Activated CD8-positive, alpha-beta memory T cell treated with anti-CD3 and anti-CD28 coated beads, Interleukin-2, amount 50 U/mL, for 48 hours (primary cell): ENCODE results near the gene KRTAP12-3.
"Not testable (repeated sequence)": the region's sequence is repeated elsewhere in the genome, so short reads cannot be mapped to it uniquely, and the experiment has no call there.

ENCODE experiments used
- DNase-seq: peaks from one replicate; pipeline ENCODE4 v3.0.0-alpha.2; 2020

KRTAP12-3 gene

DNA sequence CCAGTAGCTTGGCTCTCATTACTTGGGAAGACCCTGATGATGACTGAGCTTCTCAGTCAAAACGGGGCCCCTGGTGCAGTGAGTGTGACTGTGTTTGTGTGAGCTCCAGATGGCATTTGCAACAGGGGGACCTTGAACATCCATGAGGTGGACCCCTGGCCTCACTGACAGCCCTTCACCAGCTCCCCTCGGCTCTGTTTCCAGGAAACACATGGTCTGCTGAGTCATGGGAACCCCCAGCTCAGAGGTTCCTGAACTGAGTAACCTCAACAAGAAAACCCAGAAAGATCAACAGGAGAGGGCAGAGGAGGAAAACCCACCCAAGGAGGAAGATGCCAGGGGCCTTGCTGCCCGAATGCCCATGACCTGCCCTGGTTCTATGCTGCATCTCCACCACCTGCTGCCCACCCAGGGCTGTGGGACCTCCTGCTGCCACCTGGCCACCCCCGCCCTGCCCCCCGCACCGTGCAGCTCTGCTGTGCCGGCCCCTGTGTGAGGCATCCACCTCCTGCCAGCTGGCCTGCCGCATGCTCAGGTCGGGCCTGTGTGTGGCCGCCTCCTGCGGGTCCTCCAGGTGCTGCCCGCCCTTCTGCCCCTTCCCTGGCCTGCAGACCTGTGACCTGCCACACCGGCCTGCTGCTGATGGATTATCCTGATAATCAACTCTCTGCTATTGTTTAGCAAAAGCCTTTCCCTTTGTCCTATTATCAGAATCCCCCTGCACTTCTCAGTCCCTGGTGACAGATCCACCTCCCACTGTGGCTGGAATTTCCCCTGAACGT, 28.5 kb downstream of the KRTAP12-3 start:
- no peak for DNase-seq

DNA sequence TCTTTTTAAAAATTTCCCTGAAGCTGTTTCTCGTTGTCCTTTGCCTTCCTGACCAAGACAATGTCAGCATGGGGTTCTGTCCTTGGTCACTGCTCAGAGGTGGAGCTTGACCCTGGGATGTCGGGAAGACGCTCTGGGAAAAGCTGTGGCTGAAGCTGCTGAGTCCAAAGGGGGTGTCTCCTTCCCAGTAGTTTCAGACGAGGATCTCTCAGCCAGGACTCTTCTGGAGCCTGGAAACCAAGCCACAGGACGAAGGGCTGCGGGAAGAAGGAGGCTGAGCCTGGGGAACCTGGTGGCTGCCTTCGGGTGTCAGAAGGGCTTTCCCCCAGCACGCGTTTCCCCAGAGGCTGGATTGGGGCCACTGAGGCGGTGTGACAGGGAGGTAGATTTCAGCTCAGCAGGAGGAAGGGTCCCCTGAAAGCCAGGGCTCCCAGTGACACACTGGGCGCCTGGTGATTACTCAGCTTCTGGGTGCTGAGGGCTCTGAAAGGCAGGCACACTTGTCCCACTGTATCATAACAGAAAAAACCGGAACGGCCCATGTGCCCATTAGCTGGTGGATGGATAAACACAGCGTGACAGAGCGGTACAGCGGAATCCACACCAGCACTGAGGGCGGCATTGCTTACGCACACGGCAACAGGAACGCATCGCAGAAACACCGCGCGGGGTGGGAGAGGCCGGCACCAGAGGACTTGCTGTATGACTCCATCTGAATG, 29.3 kb downstream of the KRTAP12-3 start:
- no peak for DNase-seq

DNA sequence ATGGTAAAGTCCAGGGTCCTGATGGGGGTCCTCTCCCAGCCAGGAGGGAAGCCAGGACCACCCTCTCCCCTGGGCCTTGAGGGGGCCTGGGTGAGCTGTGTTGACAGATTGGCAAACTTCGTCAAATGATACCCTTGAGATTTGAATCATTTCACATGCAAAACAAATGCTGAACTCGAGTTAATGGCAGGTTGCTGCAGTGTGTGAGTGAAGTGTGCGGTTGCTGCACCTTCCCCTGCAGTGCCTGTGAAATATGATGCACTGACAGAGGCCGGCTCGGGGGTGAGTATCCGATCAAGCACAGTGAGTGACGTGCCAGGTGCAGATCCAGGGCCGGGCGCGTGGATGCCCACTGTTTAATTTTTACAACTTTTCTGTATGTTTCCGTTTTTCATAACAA, 29.9 kb downstream of the KRTAP12-3 start:
- no peak for DNase-seq

DNA sequence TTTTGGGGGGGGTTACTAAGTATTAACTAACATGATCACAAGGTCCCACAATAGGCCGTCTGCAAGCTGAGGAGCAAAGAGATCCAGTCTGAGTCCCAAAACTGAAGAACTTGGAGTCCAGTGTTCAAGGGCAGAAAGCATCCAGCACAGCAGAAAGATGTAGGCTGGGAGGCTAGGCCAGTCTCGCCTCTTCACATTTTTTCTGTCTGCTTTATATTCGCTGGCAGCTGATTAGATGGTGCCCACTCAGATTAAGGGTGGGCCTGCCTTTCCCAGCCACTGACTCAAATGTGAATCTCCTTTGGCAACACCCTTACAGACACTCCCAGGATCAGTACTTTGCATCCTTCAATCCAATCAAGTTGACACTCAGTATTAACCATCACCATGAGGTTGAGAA, 32.0 kb downstream of the KRTAP12-3 start:
- DNase-seq = not testable (repeated sequence)

DNA sequence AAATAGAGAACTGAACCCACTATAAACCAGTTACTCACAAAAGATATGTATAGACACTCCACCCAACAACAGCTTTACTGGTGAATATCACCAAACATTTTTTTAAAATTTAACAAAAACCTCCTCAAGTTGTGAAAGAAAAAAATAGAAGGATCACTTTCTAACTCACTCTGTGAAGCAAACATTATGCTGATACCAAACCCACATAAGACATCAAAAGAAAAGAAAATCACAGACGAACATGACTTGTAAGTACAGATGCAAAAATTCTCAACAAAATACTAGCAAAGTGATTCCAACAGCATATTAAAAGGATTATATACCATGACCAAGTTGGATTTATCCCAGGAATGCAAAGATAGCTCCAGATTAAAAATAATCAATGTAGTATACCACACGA, 34.0 kb downstream of the KRTAP12-3 start:
- DNase-seq = no peak

DNA sequence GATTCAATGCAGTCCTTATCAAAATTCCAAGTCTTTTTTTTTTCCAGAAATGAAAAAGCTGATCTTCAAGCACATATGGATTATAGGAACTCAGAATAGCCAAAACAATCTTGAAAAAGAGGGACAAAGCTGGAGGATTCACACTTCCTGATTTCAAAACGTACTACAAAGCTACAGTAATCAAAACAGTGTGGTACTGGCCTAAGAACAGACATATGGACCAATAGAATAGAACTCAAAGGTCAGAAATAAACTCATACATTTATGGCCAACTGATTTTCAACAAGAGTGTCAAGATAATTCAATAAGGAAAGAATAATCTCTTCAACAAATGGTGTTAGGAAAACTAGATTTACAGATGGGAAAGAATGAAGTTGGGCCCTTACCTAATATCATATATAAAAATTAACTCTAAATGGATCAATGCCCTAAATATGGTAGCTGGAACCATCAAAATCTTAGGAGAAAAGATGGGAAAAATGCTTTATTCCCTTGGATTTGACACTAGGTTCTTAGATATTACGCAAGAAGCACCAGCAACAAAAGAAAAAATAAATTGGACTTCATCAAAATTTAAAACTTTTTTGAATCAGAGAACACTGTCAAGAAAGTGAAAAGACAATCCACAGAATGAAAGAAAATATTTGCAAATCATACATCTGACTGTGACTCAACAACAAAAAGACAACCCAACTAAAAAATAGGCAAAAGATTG, 35.2 kb downstream of the KRTAP12-3 start:
- DNase-seq = no peak

DNA sequence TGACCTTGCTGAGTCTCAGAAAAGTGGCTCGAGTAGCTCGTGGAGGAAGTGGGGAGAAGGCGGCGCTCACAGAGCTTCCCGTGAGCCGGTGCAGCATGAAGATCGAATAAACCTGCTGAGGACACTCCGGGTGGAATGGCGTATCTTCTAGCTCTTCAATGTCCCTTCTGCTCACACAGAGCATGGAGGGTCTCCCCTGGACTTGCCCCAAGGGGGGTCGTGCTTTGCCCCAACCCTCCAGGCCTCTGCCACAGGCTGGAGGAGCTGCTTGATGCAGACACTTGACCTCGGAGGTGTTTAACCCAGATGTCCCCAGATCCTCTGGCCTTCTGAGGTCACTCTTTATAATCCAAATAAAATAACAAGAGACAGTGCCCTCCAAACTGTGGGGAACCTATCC, 37.0 kb downstream of the KRTAP12-3 start:
- no peak for DNase-seq

DNA sequence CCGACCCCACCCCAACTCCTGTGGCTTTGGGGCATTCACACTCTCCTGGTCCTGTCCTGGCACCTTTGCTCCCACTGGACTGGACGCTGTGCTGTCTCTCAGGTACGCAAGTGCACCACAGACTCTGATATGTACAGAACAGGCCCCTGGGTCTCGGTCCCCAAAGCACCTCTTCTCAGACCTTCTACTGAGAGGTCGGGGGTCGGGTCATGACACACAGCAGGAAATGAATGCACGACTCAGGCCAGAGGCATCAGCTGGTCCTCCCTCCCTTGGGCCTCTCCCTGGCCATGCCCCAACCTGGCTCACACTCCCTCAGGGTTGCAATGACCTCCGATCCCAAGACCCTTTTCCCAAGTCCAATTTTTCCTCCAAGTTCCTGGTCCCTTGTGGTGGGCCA, 37.5 kb downstream of the KRTAP12-3 start:
- no peak for DNase-seq

DNA sequence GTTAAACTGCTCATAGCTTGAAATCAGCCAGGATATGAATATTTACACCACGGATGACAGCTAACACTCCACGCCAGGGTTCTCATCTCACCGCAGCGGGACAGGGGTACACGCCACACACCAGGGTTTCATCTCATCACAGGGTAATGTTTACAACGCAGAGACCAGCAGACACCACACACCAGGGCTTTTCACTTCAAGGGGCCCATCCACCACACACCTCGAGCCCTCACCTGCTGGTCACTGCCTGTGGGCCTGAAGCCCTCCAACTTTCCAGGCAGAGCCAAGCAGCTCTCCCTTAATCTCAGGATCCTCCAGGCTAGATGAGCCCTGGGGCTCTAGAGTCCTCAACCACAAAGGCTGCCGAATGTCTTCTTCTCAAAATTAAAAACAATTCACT, 37.9 kb downstream of the KRTAP12-3 start:
- DNase-seq = no peak

DNA sequence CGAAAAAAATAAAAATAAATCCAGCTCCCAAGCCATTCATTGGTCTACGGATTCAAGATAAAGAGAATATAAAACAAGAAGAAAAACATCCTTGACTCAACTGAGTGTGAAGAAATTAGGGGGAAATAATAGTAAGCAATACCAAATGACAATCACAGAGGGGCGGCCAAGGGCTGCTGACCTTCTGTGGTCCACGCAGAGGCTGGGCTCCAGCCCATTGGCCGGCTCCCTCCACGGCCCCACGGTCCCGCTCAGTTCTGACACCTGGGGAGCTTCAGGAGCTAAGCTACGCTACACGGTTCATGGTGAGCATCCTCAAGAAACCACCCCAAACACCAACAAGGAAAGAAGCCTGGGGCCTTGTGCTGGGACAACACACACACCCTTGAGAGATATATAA, 38.8 kb downstream of the KRTAP12-3 start:
- no peak for DNase-seq

DNA sequence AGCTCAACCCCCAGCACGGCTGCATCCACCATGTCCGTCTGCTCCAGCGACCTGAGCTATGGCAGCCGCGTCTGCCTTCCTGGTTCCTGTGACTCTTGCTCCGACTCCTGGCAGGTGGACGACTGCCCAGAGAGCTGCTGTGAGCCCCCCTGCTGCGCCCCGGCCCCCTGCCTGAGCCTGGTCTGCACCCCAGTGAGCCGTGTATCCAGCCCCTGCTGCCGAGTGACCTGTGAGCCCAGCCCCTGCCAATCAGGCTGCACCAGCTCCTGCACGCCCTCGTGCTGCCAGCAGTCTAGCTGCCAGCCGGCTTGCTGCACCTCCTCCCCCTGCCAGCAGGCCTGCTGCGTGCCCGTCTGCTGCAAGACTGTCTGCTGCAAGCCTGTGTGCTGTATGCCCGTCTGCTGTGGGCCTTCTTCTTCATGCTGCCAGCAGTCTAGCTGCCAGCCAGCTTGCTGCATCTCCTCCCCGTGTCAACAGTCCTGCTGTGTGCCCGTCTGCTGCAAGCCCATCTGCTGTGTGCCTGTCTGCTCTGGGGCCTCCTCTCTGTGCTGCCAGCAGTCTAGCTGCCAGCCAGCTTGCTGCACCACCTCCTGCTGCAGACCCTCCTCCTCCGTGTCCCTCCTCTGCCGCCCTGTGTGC, 39.6 kb downstream of the KRTAP12-3 start, which contains the start of gene KRTAP10-12:
Gene KRTAP10-12 (plus strand): TSS at position 1 of the 639 bp plus-strand sequence. CDS start 30 bp downstream, at position 31.
- DNase-seq = not testable (repeated sequence)

DNA sequence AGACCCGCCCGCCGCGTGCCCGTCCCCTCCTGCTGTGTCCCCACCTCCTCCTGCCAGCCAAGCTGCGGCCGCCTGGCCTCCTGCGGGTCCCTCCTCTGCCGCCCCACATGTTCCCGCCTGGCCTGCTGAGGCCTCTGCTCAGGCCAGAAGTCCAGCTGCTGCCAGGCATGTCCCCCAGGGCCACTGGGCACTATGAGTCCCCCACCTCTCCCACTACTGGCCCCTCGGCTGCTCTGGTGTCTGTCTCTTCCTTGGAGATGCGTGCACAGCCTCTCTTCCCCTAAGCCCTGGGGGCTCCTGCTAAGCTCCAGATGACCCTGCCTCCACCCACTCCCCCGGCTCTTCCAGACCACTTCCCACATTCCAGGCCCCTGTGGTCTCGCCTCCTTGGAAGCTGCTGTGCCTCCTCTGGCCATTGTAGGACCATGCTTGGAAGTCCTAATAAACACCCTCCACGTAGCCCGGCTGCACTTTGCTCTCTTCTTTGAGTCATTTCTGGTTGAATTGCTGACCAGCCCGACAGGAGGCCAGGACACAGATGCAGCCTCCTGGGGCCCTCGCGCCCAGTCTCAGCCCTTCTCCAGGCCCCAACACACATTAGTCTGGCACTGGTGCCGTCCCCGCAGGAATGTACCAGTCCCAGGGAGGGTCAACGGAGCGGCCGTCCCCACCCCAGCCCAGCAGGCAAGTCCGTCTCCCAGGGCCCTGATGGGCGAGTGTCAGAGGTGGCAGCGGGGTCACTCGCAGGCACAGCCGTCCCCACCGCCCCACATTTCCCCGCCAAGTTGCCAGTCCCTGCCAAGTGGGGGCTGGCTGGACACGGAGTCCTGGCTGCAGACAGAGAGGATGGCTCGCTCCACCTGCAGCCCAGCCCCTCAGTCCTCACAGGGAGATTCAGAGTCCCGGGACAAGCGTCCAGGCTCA, 40.3 kb downstream of the KRTAP12-3 start:
- DNase-seq = peak; percentile 45

DNA sequence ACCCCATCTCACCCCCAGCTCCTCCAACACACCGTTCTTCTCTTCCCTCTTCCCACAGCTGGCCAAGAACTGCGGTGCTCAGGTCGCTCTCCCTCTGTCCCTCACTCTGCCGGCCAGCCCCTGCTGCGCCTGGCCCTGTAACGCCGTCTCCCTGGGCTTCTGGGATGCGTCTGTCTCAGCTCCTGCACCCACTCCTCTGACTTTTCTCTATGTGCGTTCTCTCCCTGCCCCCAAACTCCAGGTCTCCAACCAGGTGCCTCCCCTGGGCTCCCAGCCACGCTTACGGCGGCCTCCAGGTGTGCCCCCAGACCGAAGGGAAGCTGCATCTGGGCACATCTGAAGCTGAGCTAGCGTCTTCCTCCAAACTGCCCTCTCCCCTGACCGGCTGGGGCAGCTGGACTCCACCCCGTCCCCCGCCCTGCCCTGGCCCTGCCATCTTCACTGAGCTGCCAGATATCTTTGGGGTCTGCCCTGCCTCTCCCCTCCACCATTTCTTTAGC, 41.8 kb downstream of the KRTAP12-3 start:
- DNase-seq = peak; percentile 20

DNA sequence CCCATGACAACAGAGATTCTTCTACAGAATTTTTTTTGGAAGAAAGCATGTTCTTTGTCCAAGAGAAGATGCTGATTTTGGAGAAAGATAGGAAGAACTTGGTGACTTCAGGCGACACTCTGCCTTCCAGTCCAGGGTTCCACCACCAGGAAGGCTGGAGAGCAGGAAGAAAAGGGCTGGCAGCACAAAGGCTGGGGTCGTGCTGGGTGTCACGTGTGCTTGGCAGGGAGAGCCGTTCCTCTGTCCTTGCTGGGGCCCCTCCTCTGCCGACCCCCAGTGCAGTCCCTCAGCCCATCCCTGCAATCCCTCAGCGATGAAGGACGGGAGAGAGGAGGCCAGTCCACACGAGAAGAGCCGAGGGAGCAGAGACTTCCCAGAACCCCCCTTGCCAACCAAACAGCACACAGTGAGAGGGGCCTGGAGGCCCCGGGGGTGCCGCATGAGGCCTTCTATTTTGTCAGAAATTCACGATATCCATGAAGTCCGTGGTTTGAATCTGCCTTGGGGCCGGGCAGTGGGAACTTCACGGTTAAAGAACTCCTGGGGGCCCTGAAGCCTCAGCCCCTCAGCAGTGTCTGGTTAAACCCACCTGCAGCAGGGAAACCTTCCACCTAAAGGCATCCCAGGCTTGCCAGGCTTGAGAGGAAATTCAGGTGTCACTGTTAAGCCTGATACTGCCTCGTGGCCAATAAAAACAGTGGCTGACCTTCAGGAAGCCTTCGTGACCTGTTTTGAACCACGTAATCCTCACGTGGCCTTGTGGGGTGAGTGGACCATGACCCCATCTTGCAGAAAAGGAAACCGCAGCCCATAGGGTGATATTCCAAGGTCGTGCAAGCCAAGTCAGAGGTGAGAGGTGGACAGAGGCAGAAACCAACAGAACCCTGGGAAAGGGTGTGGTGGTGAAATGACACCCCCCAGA, 42.6 kb downstream of the KRTAP12-3 start:
- peak; percentile 22 for DNase-seq

DNA sequence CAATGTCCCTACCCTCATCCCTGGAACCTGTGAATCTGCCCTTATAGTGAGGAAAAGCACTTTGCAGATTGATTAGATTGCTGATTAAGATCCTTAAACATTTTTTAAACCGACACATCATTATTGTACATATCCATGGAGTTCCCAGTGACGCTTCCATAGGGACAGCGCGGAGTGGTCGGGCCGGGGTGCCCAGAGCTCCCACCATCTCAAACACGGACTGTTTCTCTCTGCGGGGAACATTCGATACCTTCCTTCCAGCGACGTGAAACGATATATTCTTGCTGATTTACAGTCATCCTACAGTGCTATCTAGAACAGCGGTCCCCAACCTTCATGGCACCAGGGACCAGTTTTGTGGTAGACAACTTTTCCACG, 43.3 kb downstream of the KRTAP12-3 start:
- DNase-seq = peak; percentile 13

DNA sequence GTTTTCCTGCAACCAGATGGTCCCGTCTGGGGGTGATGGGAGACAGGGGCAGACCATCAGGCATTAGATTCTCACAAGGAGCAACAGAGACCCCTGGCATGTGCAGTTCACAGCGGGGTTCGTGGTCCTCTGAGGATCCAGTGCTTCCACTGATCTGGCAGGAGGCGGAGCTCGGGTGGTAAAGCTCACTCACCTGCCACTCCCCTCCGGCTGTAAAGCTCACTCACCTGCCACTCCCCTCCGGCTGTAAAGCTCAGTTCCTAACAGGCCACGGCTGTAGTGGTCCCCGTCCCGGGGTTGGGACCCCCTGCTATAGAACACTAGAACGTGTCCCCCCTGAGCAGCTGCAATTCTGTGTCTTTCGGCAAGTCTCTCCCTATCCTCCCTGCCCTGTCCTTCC, 43.8 kb downstream of the KRTAP12-3 start:
- DNase-seq = peak; percentile 42

DNA sequence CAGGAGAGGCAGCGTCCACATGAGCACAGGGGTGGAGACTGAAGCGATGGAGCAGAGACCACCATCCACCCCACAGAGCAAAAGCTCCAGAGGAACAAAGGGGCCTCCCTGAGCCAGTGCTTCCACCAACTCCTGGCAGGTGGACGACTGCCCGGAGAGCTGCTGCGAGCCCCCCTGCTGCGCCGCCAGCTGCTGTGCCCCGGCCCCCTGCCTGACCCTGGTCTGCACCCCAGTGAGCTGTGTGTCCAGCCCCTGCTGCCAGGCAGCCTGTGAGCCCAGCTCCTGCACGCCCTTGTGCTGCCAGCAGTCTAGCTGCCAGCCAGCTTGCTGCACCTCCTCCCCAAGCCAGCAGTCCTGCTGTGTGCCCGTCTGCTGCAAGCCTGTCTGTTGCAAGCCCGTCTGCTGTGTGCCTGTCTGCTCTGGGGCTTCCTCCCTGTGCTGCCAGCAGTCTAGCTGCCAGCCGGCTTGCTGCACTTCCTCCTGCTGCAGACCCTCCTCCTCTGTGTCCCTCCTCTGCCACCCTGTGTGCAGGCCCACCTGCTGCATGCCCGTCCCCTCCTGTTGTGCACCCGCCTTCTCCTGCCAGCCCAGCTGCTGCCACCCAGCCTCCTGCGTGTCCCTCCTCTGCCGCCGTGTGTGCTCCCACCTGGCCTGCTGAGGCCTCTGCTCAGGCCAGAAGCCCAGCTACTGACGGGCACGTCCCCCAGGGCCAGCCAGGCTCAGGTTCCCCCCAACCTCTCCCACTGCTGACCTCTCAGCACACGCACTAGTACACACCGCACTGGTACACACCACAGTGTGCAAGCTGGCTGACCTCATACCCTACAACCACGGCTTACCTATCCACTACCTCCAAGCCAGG, 44.6 kb downstream of the KRTAP12-3 start:
- peak; percentile 37 for DNase-seq

DNA sequence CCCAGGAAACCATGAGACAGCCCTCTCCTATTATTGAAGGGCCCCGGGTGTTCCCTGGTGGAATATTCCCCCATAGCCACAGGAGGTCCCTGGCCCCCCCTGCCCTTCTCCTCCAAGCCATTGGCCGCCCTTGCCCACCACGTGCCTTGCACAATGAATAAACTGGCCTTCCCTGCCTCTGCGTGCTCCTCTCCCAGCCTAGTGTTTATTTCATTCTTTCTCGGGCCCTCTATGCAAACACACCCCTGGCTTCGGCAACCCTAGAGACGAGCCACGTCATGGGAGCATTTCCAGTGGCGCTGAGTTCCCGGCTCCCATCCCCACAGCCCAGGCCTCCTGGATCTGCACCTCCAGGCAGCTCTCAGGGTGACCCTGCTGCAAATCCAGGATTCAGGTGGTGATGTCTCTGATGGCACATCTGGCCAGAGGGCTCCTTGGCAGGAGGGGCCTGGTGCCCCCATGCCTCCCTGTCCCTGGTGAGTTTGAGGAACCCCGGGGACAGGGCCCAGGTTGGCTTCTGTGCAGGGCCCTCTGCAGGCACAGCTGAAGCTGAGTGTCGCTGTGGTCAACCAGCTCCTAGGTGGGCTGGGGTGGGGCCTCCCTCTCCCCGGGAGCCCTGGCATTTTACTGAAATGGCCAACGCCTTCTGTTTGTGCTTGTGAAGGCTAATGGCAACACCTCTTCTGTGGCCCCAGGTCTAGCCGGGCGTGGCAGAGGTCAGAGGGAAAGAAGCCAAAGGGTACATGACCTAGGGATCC, 45.4 kb downstream of the KRTAP12-3 start:
- DNase-seq = peak; percentile 44
